Panc1 (cell line): ENCODE measurements around the gene SMG6.

ENCODE experiments used
- CTCF ChIP-seq: fragments of 450-650 bp; IDR thresholded peaks from 2 replicates; pipeline ENCODE4 v1.5.1; 2017; ENCODE audit warnings: mild to moderate bottlenecking
- POLR2AphosphoS5 ChIP-seq: IDR thresholded peaks from 2 replicates; pipeline ENCODE4 v1.6.1; 2012; ENCODE audit warnings: mild to moderate bottlenecking, low read depth, low read length, moderate library complexity
- REST ChIP-seq, 2 experiments: IDR thresholded peaks; 2 replicates each; pipeline ENCODE4 v1.6.1; 2011 to 2012; ENCODE audit warnings: low read depth in 2 of 2, control low read depth in 1 of 2, low read length in 1 of 2, mild to moderate bottlenecking in 1 of 2, moderate library complexity in 1 of 2; ENCODE audit not compliant: insufficient read depth in 1 of 2
- SIN3A ChIP-seq: IDR thresholded peaks from 2 replicates; pipeline ENCODE4 v1.6.1; 2012; ENCODE audit warnings: low read depth, mild to moderate bottlenecking, low read length, moderate library complexity, borderline replicate concordance; ENCODE audit not compliant: insufficient read depth
- TCF7L2 ChIP-seq: IDR thresholded peaks from 2 replicates; pipeline ENCODE4 v1.6.1; 2011; ENCODE audit warnings: mild to moderate bottlenecking, low read depth, low read length, inconsistent platforms

GRCh38 chr17:2239170-2239551, 64.4 kb downstream of the SMG6 start:
- TF ChIP-seq CTCF (no peak), SIN3A (no peak), REST (IDR thresholded peaks at IDR 0.05; ENCODE audit: insufficient read depth in 1 of 2, low read depth in 2 of 2, low read length in 1 of 2) (no peak), TCF7L2 (no peak), POLR2AphosphoS5 (no peak)
